Activated CD8-positive, alpha-beta memory T cell treated with anti-CD3 and anti-CD28 coated beads, Interleukin-2, amount 10 ng/mL, durations not matched to agents 7 days and 5 days (primary cell): Measurements from ENCODE around the gene TRAP1. TPM values are rescaled to one million over a fixed set of nuclear protein-coding genes. Genes with fewer than 3 reads are reported as not detected.

Experiments used
- ATAC-seq: fragments of 150-1000 bp; cut with Tn5 transposase; one replicate; pipeline ENCODE4 v1.10.0; 2021; ENCODE audit warnings: moderate library complexity
- CTCF ChIA-PET: fragments of 350-600 bp; sonication (Branson Sonifier 250); formaldehyde crosslinking; loops from one replicate; lab custom pipeline; 2021; ENCODE audit warnings: antibody characterized with exemption; lab: Charles Lee
- DNase-seq: peaks from one replicate; pipeline ENCODE4 v3.0.0-alpha.2; 2020
- H3K27ac Mint-ChIP-seq: one replicate; pipeline ENCODE4 v1.8.0; 2021; ENCODE audit warnings: mild to moderate bottlenecking, mixed read lengths
- H3K27me3 Mint-ChIP-seq: one replicate; pipeline ENCODE4 v1.8.0; 2021; ENCODE audit warnings: mixed read lengths
- H3K36me3 Mint-ChIP-seq: one replicate; pipeline ENCODE4 v1.8.0; 2021; ENCODE audit warnings: mild to moderate bottlenecking, mixed read lengths
- H3K4me1 Mint-ChIP-seq: one replicate; pipeline ENCODE4 v1.8.0; 2021; ENCODE audit warnings: mixed read lengths
- H3K4me3 Mint-ChIP-seq: one replicate; pipeline ENCODE4 v1.8.0; 2021; ENCODE audit warnings: mild to moderate bottlenecking, moderate library complexity, mixed read lengths
- H3K9me3 Mint-ChIP-seq: one replicate; pipeline ENCODE4 v1.8.0; 2022; ENCODE audit warnings: low read depth, mixed read lengths
- total RNA-seq, 2 experiments: library from RNA; stranded (reverse); gene quantifications; one replicate each; pipeline ENCODE4 v1.2.3, GENCODE V29; 2021

The TRAP1 gene
- total RNA-seq = 100 to 1,000 TPM; 147 to 193 TPM

DNA sequence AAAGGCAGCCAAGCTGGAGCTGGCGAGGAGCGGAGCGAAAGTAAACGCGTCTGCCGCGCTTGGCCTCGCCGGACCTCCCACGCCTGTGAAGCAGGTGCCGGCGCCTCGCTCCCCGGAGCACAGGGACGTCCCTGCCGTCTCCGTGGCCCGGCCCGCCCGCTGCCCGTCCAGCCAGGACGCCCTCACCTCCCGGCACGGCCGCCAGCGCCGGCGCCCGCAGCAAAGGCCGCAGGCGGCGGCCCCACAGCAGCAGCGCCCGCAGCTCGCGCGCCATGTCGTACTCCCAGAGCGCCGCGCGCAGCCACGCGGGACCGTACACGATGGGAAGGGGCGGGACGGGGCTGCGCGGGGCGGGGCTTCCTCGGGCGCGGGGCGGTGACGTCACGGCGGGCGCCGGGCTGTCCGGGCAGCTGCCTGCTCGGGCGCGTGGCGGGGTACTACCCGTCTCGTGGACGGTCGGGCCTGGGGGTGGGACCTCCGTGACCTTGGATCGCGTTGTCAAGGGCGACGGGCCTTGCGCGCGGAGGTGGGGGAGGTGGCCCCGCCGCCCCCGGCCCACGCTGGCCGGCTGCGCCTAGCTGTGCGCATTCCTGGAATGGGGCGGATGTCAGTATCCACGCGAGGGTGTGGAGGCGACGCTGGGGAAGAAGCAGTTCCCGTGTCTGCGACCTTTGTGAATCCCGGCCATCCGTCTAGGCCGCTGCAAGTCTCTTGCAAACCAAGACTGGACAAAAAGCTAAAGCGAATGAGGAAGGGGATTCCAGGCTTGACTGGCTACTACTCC is at the start of gene TRAP1:
TSS of gene TRAP1 (minus strand) at position 290 of the 784 bp plus-strand sequence. CDS start at position 274, 16 bp downstream.
- peak within 1 kb of the TSS; percentile 91 for H3K27ac Mint-ChIP-seq
- no peaks in the 10 kb centered on the region for H3K27me3 Mint-ChIP-seq
- ATAC-seq (peak; percentile 97), DNase-seq (peak; percentile 91)
- H3K36me3 Mint-ChIP-seq = peaks cover 13% of the 10 kb centered on the region
- CTCF ChIA-PET = interaction anchor here (0.8 to 2.0 kb wide), 3 partner anchors 17 to 537 kb away, joined by 3 to 8 read pairs (median 5); no protein-coding TSS in a partner anchor
- H3K9me3 Mint-ChIP-seq = no peaks in the 10 kb centered on the region
- peak within 1 kb of the TSS; percentile 91 for H3K4me3 Mint-ChIP-seq
- H3K4me1 Mint-ChIP-seq = peaks cover 36% of the 10 kb centered on the region

DNA sequence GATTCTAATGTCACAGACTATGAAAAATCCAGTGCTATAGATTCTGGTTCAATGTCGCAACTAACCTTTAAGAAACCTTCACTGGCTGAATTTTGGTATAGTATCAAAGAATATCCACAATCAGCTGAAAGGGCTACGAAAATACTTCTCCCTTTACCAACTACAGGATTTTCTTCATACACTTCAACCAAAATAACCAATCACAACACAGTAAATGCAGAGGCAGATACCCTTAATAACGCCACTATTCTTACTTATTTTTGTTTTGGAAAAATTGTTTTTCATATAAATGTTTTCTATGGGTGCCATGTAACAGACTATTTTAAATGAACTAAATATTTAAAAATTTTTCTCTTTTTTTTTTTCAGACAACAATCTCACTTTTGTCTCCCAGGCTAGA is 48.9 kb upstream of the TRAP1 start:
- peaks cover 28% of the 10 kb centered on the region for H3K36me3 Mint-ChIP-seq
- no peak overlapping the region for H3K27ac Mint-ChIP-seq
- no peaks in the 10 kb centered on the region for H3K9me3 Mint-ChIP-seq
- CTCF ChIA-PET = no interaction called here
- H3K4me3 Mint-ChIP-seq = no peak overlapping the region
- DNase-seq (no peak), ATAC-seq (no peak)
- peaks cover 3% of the 10 kb centered on the region for H3K4me1 Mint-ChIP-seq
- no peaks in the 10 kb centered on the region for H3K27me3 Mint-ChIP-seq

DNA sequence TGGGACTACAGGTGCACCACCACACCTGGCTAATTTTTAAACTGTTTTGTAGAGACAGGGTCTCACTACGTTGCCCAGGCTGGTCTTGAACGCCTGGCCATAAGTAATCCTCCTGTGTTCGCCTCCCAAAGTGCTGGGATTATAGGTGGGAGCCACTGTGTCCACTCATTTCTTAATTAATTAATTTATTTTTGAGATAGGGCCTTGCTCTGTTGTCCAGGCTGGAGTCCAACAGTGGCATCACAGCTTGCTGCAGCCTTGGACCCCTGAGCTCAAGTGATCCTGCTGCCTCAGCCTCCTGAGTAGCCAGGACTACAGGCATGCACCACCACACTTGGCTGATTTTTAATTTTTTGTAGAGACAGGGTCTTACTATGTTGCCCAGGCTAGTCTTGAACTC is 47.1 kb upstream of the TRAP1 start:
- ATAC-seq (no peak), DNase-seq (no peak)
- Mint-ChIP-seq H3K27me3 (no peaks in the 10 kb centered on the region), H3K27ac (no peak overlapping the region), H3K4me3 (no peak overlapping the region), H3K36me3 (peaks cover 20% of the 10 kb centered on the region), H3K9me3 (no peaks in the 10 kb centered on the region), H3K4me1 (peaks cover 3% of the 10 kb centered on the region)
- CTCF ChIA-PET = no interaction called here

DNA sequence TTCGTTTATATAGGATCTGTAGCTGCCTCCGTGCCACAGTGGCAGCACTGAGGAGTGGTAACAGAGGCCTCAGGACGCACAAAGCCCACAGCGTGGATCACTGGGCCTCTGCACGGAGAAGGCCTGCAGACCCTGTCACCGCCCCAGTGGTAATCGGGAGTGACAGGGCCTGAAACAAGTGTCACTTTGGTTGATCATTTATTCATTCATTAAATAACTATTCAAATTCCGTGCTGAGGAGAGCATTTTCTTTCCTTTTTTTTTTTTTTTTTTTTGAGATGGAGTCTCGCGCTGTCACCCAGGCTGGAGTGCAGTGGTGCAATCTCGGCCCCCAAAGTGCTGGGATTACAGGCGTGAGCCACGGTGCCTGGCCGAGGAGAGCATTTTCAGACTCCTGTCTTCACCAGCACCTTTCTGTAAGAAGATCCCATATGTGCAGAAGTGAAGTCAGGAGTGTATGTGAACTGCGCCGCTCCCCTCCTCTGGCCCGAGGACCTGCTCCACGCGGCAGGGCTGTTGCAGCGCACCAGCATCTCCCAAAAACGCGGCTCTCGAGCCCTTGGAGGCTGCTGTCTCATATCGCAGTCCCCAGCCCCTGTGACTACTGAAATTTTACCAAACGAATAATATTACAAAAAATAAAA is 44.9 kb upstream of the TRAP1 start:
- CTCF ChIA-PET = no interaction called here
- DNase-seq (no peak), ATAC-seq (no peak)
- H3K4me1 Mint-ChIP-seq = no peaks in the 10 kb centered on the region
- no peak overlapping the region for H3K4me3 Mint-ChIP-seq
- no peak overlapping the region for H3K27ac Mint-ChIP-seq
- peaks cover 15% of the 10 kb centered on the region for H3K36me3 Mint-ChIP-seq
- no peaks in the 10 kb centered on the region for H3K27me3 Mint-ChIP-seq
- H3K9me3 Mint-ChIP-seq = no peaks in the 10 kb centered on the region

DNA sequence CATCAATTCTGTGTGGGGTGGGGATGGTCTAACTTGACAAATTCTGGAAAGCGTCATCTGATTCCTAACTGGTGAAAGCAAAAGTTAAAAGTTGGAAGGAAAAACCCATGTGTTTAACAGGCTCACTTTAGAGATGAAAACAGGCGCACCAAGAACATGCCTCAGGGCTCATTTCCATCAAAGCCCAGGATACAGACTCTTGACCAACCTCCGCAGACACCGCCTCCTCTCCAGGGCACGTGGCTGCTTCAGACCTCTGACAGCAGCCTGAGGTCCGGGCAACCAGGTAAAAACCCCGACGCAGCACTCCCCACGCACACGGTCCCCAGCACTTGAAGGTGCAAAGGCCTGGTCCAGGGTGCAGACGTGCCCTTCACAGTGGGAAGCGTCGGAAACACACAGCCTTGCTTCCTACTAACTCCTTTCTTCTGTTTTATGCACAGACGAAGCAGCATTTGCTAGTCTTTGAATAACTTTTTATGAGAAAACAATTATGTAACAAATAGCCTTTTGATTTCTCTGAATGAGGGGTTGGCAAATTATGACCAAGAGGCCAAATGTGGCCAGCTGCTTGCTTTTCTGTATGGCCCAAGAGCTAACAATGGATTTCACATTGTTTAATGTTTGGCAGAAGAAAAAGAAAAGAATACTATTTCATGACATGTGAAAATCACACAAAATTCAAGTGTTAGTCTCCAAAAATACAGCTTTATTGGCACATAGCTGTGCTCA is 44.2 kb upstream of the TRAP1 start:
- Mint-ChIP-seq H3K4me3 (no peak overlapping the region), H3K27ac (no peak overlapping the region), H3K9me3 (no peaks in the 10 kb centered on the region), H3K36me3 (peaks cover 17% of the 10 kb centered on the region), H3K27me3 (no peaks in the 10 kb centered on the region), H3K4me1 (no peaks in the 10 kb centered on the region)
- CTCF ChIA-PET = no interaction called here
- ATAC-seq = no peak
- DNase-seq = no peak

DNA sequence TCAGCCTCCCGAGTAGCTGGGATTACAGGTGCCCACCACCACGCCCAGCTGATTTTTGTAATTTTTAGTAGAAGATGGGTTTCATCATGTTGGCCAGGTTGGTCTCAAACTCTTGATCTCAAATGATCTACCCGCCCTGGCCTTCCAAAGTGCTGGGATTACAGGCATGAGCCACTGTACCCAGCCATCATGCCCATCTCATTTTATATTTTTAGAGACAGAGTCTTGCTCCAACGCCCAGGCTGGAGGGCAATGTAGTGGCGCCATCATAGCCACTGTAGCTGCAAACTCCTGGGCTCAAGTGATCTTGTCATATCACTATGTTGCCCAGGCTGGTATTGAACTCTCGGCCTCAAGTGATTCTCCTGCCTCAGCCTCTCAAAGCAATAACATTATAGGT is 43.2 kb upstream of the TRAP1 start:
- peaks cover 20% of the 10 kb centered on the region for H3K36me3 Mint-ChIP-seq
- ATAC-seq (no peak), DNase-seq (no peak)
- H3K4me1 Mint-ChIP-seq = no peaks in the 10 kb centered on the region
- no peak overlapping the region for H3K27ac Mint-ChIP-seq
- no peaks in the 10 kb centered on the region for H3K27me3 Mint-ChIP-seq
- CTCF ChIA-PET = no interaction called here
- H3K4me3 Mint-ChIP-seq = no peak overlapping the region
- no peaks in the 10 kb centered on the region for H3K9me3 Mint-ChIP-seq

DNA sequence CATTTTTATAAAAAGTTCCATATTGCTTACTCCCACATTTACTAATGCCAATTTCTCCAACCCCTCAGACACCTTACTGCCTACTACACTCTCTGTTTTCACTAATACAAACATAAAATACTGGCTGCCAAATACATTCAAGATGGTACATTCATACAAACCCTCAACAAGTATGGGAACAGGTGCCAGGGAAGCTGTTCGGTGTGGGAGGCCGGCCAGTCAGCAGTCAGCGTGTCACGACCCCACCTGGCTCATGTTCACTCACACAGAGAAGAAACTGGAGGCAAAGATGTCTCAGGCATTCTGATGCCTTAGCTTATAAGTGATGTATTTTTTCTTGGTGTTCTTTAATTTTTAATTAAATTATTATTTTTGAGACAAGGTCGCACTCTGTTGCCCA is 42.4 kb upstream of the TRAP1 start:
- H3K4me3 Mint-ChIP-seq = no peak overlapping the region
- DNase-seq (no peak), ATAC-seq (no peak)
- no peak overlapping the region for H3K27ac Mint-ChIP-seq
- H3K27me3 Mint-ChIP-seq = no peaks in the 10 kb centered on the region
- H3K9me3 Mint-ChIP-seq = no peaks in the 10 kb centered on the region
- no peaks in the 10 kb centered on the region for H3K4me1 Mint-ChIP-seq
- peaks cover 20% of the 10 kb centered on the region for H3K36me3 Mint-ChIP-seq
- CTCF ChIA-PET = no interaction called here

DNA sequence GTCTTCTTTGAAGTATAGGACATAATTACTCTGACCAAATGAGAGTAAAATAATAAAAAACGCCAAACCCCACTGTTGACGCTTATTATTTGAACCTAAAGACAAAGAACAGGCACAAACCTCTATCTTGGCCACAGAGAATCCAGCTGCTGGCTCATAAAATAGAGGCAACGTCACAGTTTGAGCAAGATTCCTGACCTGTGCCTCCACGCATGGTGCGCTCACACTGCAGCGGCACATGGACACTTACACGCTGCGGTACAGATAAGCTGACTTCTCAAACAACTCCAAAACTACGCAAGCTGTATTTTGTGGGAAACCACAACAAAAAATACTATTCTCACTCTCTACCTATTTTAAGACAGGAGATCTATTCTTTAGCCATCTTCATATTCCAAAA is 38.8 kb upstream of the TRAP1 start:
- no peak for ATAC-seq
- CTCF ChIA-PET = no interaction called here
- no peaks in the 10 kb centered on the region for H3K9me3 Mint-ChIP-seq

DNA sequence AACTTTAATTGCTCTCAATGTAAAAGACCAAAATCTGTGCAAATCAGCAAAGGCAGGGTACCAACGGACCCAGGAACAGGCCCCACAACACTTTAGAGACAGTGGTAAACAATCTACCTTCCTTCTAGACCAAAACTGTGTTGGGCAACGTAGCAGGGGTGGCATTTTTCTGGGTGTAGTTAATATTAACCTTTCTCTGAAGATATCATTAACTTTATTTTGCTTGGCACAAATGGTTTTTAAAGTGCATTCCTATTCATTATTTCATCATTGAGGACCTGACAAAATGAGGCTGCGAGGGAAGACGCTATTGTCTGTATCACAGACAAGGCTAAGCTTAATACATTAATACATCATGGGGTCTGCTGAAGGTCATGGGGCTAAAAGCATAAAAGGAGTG is 37.9 kb upstream of the TRAP1 start:
- Mint-ChIP-seq H3K27ac (no peak overlapping the region), H3K9me3 (no peaks in the 10 kb centered on the region), H3K36me3 (peaks cover 31% of the 10 kb centered on the region), H3K4me1 (peaks cover 4% of the 10 kb centered on the region), H3K4me3 (no peak overlapping the region), H3K27me3 (no peaks in the 10 kb centered on the region)
- no peak for DNase-seq
- CTCF ChIA-PET = no interaction called here
- no peak for ATAC-seq

More for the DNA sequence above, 38.8 kb upstream of the TRAP1 start:
- no peak for DNase-seq
- H3K4me3 Mint-ChIP-seq = no peak overlapping the region
- H3K36me3 Mint-ChIP-seq = peaks cover 27% of the 10 kb centered on the region
- no peaks in the 10 kb centered on the region for H3K27me3 Mint-ChIP-seq
- H3K4me1 Mint-ChIP-seq = no peaks in the 10 kb centered on the region
- H3K27ac Mint-ChIP-seq = peak overlapping the region; percentile 16

DNA sequence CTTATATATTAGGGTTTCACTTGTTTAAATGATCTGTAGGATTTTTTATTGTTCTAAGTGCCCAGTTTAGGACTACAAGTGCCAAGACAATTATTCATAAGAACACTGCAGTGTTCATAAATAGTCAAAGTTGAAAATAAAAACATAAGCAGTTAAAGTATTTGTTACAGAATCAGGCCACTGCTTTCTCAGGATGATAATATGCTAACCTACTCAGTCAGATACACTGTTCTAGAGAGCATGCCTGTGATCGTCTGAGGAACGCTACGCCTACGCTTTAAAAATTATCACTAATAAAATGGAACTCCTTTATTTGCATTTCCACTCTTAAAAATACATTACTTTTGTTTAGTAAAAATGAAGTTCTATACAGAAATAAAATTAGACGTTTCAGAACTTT is 37.4 kb upstream of the TRAP1 start:
- CTCF ChIA-PET = no interaction called here
- DNase-seq (no peak), ATAC-seq (no peak)
- peaks cover 36% of the 10 kb centered on the region for H3K36me3 Mint-ChIP-seq
- no peaks in the 10 kb centered on the region for H3K27me3 Mint-ChIP-seq
- H3K9me3 Mint-ChIP-seq = no peaks in the 10 kb centered on the region
- peaks cover 8% of the 10 kb centered on the region for H3K4me1 Mint-ChIP-seq
- no peak overlapping the region for H3K4me3 Mint-ChIP-seq
- H3K27ac Mint-ChIP-seq = no peak overlapping the region

DNA sequence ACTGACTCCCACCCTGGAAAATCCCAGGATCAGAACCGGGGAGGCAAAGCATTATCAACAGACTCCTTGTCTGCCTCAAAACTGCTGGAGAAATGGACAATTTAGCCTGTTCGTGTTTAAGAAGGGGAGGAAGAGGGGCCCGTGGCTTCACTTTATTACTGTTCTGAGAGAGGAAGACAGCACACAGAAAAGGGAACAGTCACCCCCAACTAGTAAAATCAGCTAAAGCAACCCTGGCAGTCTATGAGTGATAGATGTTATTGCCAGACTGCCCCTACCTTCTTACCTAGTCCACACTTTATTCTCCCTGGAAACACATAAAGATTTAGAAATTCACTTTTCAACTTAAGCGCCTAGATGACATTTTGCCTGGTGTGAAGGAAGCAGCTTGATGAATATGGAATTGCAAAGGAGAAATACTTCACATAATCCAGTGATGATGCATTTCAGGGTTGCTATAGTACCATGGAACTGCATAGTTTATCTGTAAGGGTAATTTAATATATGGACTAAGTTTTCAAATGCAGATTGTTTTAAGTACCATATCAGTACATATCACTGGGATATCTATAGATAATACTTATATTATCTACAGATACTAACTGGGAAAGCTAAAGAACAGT is 36.9 kb upstream of the TRAP1 start:
- Mint-ChIP-seq H3K9me3 (no peaks in the 10 kb centered on the region), H3K36me3 (peaks cover 38% of the 10 kb centered on the region), H3K4me3 (no peak overlapping the region), H3K27me3 (no peaks in the 10 kb centered on the region), H3K4me1 (peaks cover 11% of the 10 kb centered on the region), H3K27ac (no peak overlapping the region)
- no peak for DNase-seq
- ATAC-seq = no peak
- CTCF ChIA-PET = no interaction called here

DNA sequence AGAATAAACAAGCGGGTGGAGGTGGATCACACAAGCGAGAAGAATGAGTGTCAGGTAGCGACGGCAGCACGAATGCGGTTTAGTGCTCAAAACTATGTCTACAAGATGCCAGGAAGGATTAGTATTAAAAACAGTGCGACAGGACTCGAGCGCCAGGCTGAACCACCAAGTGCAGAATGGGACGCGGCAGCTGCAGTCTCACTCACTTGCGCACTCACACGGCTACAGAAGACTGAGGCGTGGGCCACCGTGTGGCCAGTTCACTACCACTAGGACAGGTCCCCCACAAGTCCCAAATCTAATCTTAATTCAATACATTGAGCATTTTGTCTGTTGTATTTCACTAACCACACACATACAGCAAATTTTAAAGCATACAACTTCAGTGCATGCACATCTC is 35.7 kb upstream of the TRAP1 start:
- no peak overlapping the region for H3K4me3 Mint-ChIP-seq
- peaks cover 13% of the 10 kb centered on the region for H3K4me1 Mint-ChIP-seq
- no peaks in the 10 kb centered on the region for H3K9me3 Mint-ChIP-seq
- ATAC-seq (no peak), DNase-seq (no peak)
- CTCF ChIA-PET = no interaction called here
- H3K27ac Mint-ChIP-seq = no peak overlapping the region
- H3K27me3 Mint-ChIP-seq = no peaks in the 10 kb centered on the region
- peaks cover 42% of the 10 kb centered on the region for H3K36me3 Mint-ChIP-seq

DNA sequence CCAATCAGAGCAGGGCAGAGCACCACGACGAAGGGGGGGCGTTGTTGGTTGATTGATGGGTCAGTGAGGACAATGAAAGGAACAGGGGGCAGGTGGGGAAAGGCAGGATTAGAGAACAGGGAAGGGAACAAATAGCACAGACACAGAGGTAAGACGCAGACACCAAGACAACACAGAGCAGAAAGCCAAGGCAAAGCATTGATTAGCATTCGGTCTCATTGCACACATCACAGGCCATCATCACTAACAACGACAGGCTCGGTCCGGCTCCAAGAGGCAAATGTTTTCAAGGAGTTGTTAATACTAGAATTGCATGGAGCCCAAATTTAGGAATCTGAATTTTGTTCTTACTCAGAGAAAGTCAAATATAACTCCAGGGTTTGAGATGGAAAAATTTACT is 34.6 kb upstream of the TRAP1 start:
- Mint-ChIP-seq H3K4me3 (no peak overlapping the region), H3K9me3 (no peaks in the 10 kb centered on the region), H3K27me3 (no peaks in the 10 kb centered on the region), H3K36me3 (peaks cover 37% of the 10 kb centered on the region), H3K27ac (no peak overlapping the region), H3K4me1 (peaks cover 13% of the 10 kb centered on the region)
- CTCF ChIA-PET = no interaction called here
- DNase-seq (no peak), ATAC-seq (no peak)
